OCI-LY7 (cell line): ENCODE data around the gene SH3RF3. TPM values are rescaled to one million over a fixed set of nuclear protein-coding genes. Genes with fewer than 3 reads are reported as not detected.

ENCODE experiments used
- BruUV-seq: library from RNA; stranded (reverse); fragments of 400-500 nt; replicated peaks from 2 replicates; lab custom pipeline; 2021; lab: Mats Ljungman, UMichigan
- CTCF ChIA-PET: fragments of 300-600 bp; sonication (Branson Sonifier 250); formaldehyde crosslinking; loops from one replicate; lab custom pipeline; 2022; ENCODE audit warnings: antibody characterized with exemption; ENCODE audit not compliant: unreplicated experiment; lab: Charles Lee
- POLR2A ChIA-PET: fragments of 300-600 bp; sonication (Branson Sonifier 250); formaldehyde crosslinking; loops from one replicate; lab custom pipeline; 2022; ENCODE audit warnings: antibody characterized with exemption; lab: Charles Lee
- DNase-seq: peaks from one replicate; pipeline ENCODE4 v3.0.0-alpha.2; 2015; ENCODE audit warnings: low spot score
- H2AFZ ChIP-seq: fragments of 200-600 bp; sonication (generic), shearing (Covaris generic); 2 replicates; pipeline ENCODE4 v1.6.1; 2014; ENCODE audit warnings: mild to moderate bottlenecking, antibody characterized with exemption, low read length, moderate library complexity
- H3K27ac ChIP-seq: fragments of 200-600 bp; sonication (generic); 2 replicates; pipeline ENCODE4 v1.5.1; 2014; ENCODE audit warnings: mixed run types, low read depth, mild to moderate bottlenecking, moderate library complexity, low read length, inconsistent platforms; ENCODE audit not compliant: poor library complexity, severe bottlenecking
- H3K36me3 ChIP-seq: fragments of 200-600 bp; sonication (generic); 2 replicates; pipeline ENCODE4 v1.6.1; 2014; ENCODE audit warnings: mild to moderate bottlenecking, antibody characterized with exemption, low read length, moderate library complexity, mixed read lengths; ENCODE audit not compliant: insufficient read depth
- H3K4me1 ChIP-seq: fragments of 200-600 bp; sonication (generic); 2 replicates; pipeline ENCODE4 v1.5.1; 2014; ENCODE audit warnings: mild to moderate bottlenecking, low read length; ENCODE audit not compliant: insufficient read depth, poor library complexity, severe bottlenecking
- H3K4me2 ChIP-seq: fragments of 200-600 bp; sonication (generic); 2 replicates; pipeline ENCODE4 v1.6.1; 2014; ENCODE audit warnings: mild to moderate bottlenecking, low read length
- H3K4me3 ChIP-seq: fragments of 200-600 bp; sonication (generic); 2 replicates; pipeline ENCODE4 v1.5.1; 2014; ENCODE audit warnings: mild to moderate bottlenecking, low read depth, low read length; ENCODE audit not compliant: poor library complexity, severe bottlenecking
- H3K79me2 ChIP-seq: fragments of 200-600 bp; sonication (generic); 2 replicates; pipeline ENCODE4 v1.6.1; 2016; ENCODE audit warnings: low read depth, mild to moderate bottlenecking, low read length, moderate library complexity, mixed read lengths; ENCODE audit not compliant: insufficient read depth
- H3K9me2 ChIP-seq: fragments of 200-600 bp; sonication (generic); 2 replicates; pipeline ENCODE4 v1.6.1; 2016; ENCODE audit warnings: mild to moderate bottlenecking, low read length, mixed read lengths; ENCODE audit not compliant: insufficient read depth
- H3K9me3 ChIP-seq: fragments of 200-600 bp; sonication (generic); 2 replicates; pipeline ENCODE4 v1.6.1; 2014; ENCODE audit warnings: mild to moderate bottlenecking, mixed run types, low read length, mixed read lengths
- H4K20me1 ChIP-seq: fragments of 200-600 bp; sonication (generic); 2 replicates; pipeline ENCODE4 v1.6.1; 2014; ENCODE audit warnings: mild to moderate bottlenecking, antibody characterized with exemption, low read length, moderate library complexity, mixed read lengths; ENCODE audit not compliant: insufficient read depth
- CTCF ChIP-seq: fragments of 200-600 bp; sonication (generic); conservative IDR thresholded peaks from 2 replicates; pipeline ENCODE4 v1.5.1; 2014; ENCODE audit warnings: mild to moderate bottlenecking, antibody characterized with exemption, low read length, moderate library complexity, mixed read lengths
- EZH2phosphoT487 ChIP-seq: fragments of 200-600 bp; sonication (generic); IDR thresholded peaks from 2 replicates; pipeline ENCODE4 v1.6.1; 2018; ENCODE audit warnings: low read depth, borderline replicate concordance, mild to moderate bottlenecking, mixed run types, antibody characterized with exemption, low read length, moderate library complexity, mixed read lengths
- intact Hi-C: fragments of 100-400 bp; cut with micrococcal nuclease; formaldehyde crosslinking; loops from one replicate; pipeline ENCODE4 v1.10.0; 2022; ENCODE audit not compliant: unreplicated experiment
- total RNA-seq, 2 experiments: library from RNA; depleted of rRNA in 1 of 2; stranded (reverse); fragments of >200 nt in 1 of 2; shearing (Covaris generic) in 1 of 2; gene quantifications; 2 replicates each; pipeline ENCODE4 v1.2.3, GENCODE V29; 2014 to 2022

The SH3RF3 gene
- total RNA-seq, 2 experiments from 2014 or later = not detected

DNA sequence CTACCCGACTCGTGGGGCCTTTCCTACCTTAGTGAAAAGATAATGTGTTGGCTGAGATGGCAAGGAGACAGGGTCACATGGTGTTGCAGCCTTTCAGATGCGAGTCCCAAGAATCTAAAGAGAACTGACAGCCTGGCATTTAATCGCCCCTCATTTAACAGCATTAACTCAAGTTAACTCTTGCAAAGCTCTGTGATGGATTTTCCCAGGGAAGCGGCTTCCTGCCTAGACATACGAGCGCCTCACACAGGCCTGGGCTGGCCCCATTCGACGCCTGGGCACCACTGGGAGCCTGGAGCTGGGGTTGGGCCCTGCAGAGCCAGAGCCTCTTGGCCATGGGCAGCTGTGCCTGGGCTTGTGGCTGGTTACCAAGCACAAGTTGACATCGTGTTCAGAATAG, 344.0 kb downstream of the SH3RF3 start:
- BruUV-seq = no TSS peak

DNA sequence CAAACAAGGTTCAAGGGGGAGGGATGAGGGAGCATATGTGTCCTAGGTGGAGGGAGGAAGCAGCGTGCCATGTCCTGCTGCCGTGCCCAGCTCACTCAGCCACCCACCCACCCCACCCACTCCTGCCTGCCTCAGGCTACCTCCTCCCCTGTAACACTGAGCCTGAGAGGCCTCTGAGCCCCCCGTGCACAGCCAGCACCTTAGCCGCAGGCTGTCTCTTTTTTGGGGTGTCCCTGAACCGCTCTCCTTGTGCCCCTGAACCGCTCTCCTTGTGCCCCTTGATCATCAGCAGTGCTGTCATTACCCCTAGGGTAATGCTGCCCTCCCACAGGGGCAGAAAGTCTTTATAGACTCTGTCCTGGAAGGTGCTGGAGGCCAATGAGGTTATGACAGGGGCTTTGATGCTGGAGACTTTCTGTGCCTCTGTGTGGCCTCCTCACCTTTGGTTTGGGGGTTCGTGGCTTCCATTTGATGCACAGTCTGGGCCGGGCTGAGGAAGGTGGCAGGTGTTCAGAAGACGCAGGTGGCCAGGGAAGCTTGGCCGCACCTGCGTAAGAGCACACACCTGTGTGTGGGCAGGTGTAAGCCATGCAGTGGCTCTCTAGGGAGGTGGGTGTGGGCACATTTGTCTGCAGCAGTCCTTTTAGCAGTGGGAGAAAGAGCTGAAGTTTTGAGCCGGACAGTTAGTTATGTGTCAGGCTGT, 344.8 kb downstream of the SH3RF3 start:
- Histone ChIP-seq H2AFZ (no peak overlapping the region), H3K4me1 (no peaks in the 10 kb centered on the region), H3K4me3 (no peak overlapping the region), H3K4me2 (no peak overlapping the region), H3K9me2 (no peaks in the 10 kb centered on the region), H3K79me2 (no peaks in the 10 kb centered on the region), H3K36me3 (no peaks in the 10 kb centered on the region), H3K9me3 (no peaks in the 10 kb centered on the region), H3K27ac (no peak overlapping the region), H4K20me1 (no peaks in the 10 kb centered on the region)
- POLR2A ChIA-PET = no interaction called here
- no TSS peak for BruUV-seq
- DNase-seq = no peak
- CTCF ChIA-PET = no interaction called here
- intact Hi-C loops = loop anchor here (5.0 kb wide), 1 partner anchor 1274 kb away; no protein-coding TSS in a partner anchor
- no peak for TF ChIP-seq EZH2phosphoT487
- no peak for TF ChIP-seq CTCF

More for the DNA sequence above, 344.0 kb downstream of the SH3RF3 start:
- H3K9me2 ChIP-seq = no peaks in the 10 kb centered on the region
- no peak overlapping the region for H3K27ac ChIP-seq
- no peaks in the 10 kb centered on the region for H4K20me1 ChIP-seq
- ChIA-PET POLR2A (no interaction called here), CTCF (no interaction called here)
- no peak overlapping the region for H3K4me2 ChIP-seq
- no peaks in the 10 kb centered on the region for H3K4me1 ChIP-seq
- TF ChIP-seq EZH2phosphoT487 = no peak
- TF ChIP-seq CTCF = no peak
- no peak overlapping the region for H2AFZ ChIP-seq
- H3K36me3 ChIP-seq = no peaks in the 10 kb centered on the region
- no peak overlapping the region for H3K4me3 ChIP-seq
- no peaks in the 10 kb centered on the region for H3K9me3 ChIP-seq
- no peak for DNase-seq
- H3K79me2 ChIP-seq = no peaks in the 10 kb centered on the region
- intact Hi-C loops = loop anchor here (5.0 kb wide), 1 partner anchor 1274 kb away; no protein-coding TSS in a partner anchor

DNA sequence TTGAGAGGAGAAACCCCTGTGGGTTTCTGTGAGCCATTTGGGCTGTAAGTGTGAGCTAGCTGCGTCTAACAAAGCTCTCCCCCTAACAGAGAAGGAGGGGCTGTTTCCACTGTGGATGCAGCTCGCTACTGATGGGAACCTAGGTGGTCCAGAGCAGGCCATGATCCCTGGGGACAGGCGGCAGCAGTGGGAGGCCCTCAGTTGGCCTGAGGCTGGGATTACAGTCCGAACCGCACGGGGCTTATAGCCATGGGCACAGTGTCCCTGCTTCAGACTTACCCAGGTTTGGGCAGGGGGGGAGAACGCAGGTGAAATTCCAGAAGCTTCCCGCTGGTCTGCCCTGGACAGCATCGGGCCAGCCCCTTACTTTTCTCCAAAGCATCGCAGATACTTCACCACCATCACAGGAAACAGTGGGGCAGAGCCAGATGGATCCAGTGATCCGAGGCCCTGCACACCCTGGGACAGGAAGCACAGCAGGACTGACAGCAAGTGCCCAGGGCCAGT, 345.4 kb downstream of the SH3RF3 start:
- Histone ChIP-seq H3K4me1 (no peaks in the 10 kb centered on the region), H3K27ac (no peak overlapping the region), H3K79me2 (no peaks in the 10 kb centered on the region), H3K4me2 (no peak overlapping the region), H3K9me2 (no peaks in the 10 kb centered on the region), H4K20me1 (no peaks in the 10 kb centered on the region), H3K36me3 (no peaks in the 10 kb centered on the region), H2AFZ (no peak overlapping the region), H3K9me3 (no peaks in the 10 kb centered on the region), H3K4me3 (no peak overlapping the region)
- ChIA-PET POLR2A (no interaction called here), CTCF (no interaction called here)
- TF ChIP-seq CTCF = no peak
- TF ChIP-seq EZH2phosphoT487 = no peak
- no TSS peak for BruUV-seq
- intact Hi-C loops = loop anchor here (5.0 kb wide), 1 partner anchor 1273 kb away; no protein-coding TSS in a partner anchor
- DNase-seq = no peak
